K562 (cell line): ENCODE measurements around the gene HSD3B7. TPM values are rescaled to one million over a fixed set of nuclear protein-coding genes. Genes with fewer than 3 reads are reported as not detected.

ENCODE experiments used
- CTBP1 ChIP-seq: fragments of 450-650 bp; IDR thresholded peaks from 2 replicates; pipeline ENCODE4 v1.6.1; 2016; ENCODE audit warnings: borderline replicate concordance
- EWSR1 ChIP-seq: fragments of 450-650 bp; IDR thresholded peaks from 2 replicates; pipeline ENCODE4 v1.6.1; 2018; ENCODE audit warnings: borderline replicate concordance, mild to moderate bottlenecking, low read depth, moderate library complexity; ENCODE audit not compliant: partially characterized antibody
- HDAC3 ChIP-seq: fragments of 450-650 bp; IDR thresholded peaks from 2 replicates; pipeline ENCODE4 v1.6.1; 2018; ENCODE audit warnings: borderline replicate concordance, mild to moderate bottlenecking, moderate library complexity; ENCODE audit not compliant: partially characterized antibody
- KAT7 ChIP-seq: sonication (generic); formaldehyde crosslinking; IDR thresholded peaks from 2 replicates; pipeline ENCODE4 v1.8.0; 2022; ENCODE audit warnings: missing genetic modification reagents, mild to moderate bottlenecking, borderline replicate concordance
- NELFE ChIP-seq: IDR thresholded peaks from 2 replicates; pipeline ENCODE4 v1.6.1; 2011; ENCODE audit warnings: mild to moderate bottlenecking; ENCODE audit not compliant: insufficient read depth, insufficient read length
- ZNF133 ChIP-seq: fragments of 250-450 bp; sonication (Bioruptor Pico); IDR thresholded peaks from 2 replicates; pipeline ENCODE4 v1.4.0; 2020; ENCODE audit warnings: mild to moderate bottlenecking
- ZNF318 ChIP-seq, 2 experiments: fragments of 450-650 bp; IDR thresholded peaks; 2 replicates each; pipeline ENCODE4 v1.6.1; 2016; ENCODE audit warnings: mild to moderate bottlenecking in 2 of 2, borderline replicate concordance in 1 of 2, low read depth in 1 of 2, moderate library complexity in 1 of 2
- ZNF75A ChIP-seq: fragments of 450-650 bp; formaldehyde crosslinking; IDR thresholded peaks from 2 replicates; pipeline ENCODE4 v1.4.0; 2020; ENCODE audit warnings: mild to moderate bottlenecking
- polyA plus RNA-seq, 8 experiments: library from polyadenylated mRNA; depleted of rRNA in 4 of 8; stranded (reverse) in 5 of 8; unstranded in 3 of 8; fragments of >200 nt; fragmentation: Nextera tagmentation in 2 of 8; fragmentation: Illumina TruSeq in 1 of 8; extraction: Ambion mirVana in 2 of 8; extraction: Trizol in 1 of 8; gene quantifications; 2 replicates each; pipeline versions ENCODE4 v1.2.1 to v1.2.3, GENCODE V29; 2011 to 2014; ENCODE audit warnings: inconsistent platforms in 1 of 8, missing spikeins in 1 of 8
- total RNA-seq, 7 experiments: library from RNA; depleted of rRNA in 6 of 7; stranded (reverse); fragments of >200 nt in 6 of 7; fragmentation: Illumina TruSeq in 2 of 7; extraction: Trizol in 2 of 7; gene quantifications; 2 replicates each; pipeline versions ENCODE4 v1.2.1 to v1.2.3, GENCODE V29; 2011 to 2021; ENCODE audit warnings: low replicate concordance in 1 of 7

HSD3B7 gene
- total and polyA plus RNA-seq, 9 of the 15 experiments (the other 6 are each of a cell fraction or from before 2014, with no cell fraction given) = 5.4 to 49.1 (median 23.0) TPM

GRCh38 chr16:31032736-31033708 lies 48.0 kb downstream of the HSD3B7 start, which contains the start of gene STX4 (continued):
- TF ChIP-seq ZNF318 (IDR thresholded peaks at IDR 0.05; ENCODE audit: borderline replicate concordance in 1 of 2, low read depth in 1 of 2) (peak in 1 of 2 experiments; percentile 89; a peak in 2 of 4 replicates), NELFE (no peak), HDAC3 (no peak), CTBP1 (peak; percentile 83; the same call in 1 of the 2 replicates), EWSR1 (no peak), KAT7 (CRISPR knock-in tag) (no peak), ZNF75A (no peak), ZNF133 (CRISPR knock-in tag) (no peak)
